HepG2 (cell line): ENCODE data around the gene PIEZO2. TPM values are rescaled to one million over a fixed set of nuclear protein-coding genes. Genes with fewer than 3 reads are reported as not detected.

Experiments
- ATRX ChIP-seq: sonication (generic); formaldehyde crosslinking; IDR thresholded peaks from 2 replicates; pipeline ENCODE4 v1.4.0; 2020; ENCODE audit warnings: missing genetic modification reagents, borderline replicate concordance
- CHCHD3 ChIP-seq: sonication (generic); formaldehyde crosslinking; IDR thresholded peaks from 2 replicates; pipeline ENCODE4 v1.8.0; 2022; ENCODE audit warnings: mild to moderate bottlenecking, missing genetic modification reagents, moderate library complexity
- DNMT1 ChIP-seq: sonication (generic); formaldehyde crosslinking; IDR thresholded peaks from 2 replicates; pipeline ENCODE4 v1.5.1; 2020; ENCODE audit warnings: mild to moderate bottlenecking, missing genetic modification reagents
- HNRNPUL1 ChIP-seq: fragments of 200-400 bp; formaldehyde crosslinking; IDR thresholded peaks from 2 replicates; pipeline ENCODE4 v1.6.1; 2017; ENCODE audit warnings: low read depth, mild to moderate bottlenecking, low read length, moderate library complexity
- MATR3 ChIP-seq: sonication (generic); formaldehyde crosslinking; IDR thresholded peaks from 2 replicates; pipeline ENCODE4 v1.4.0; 2020; ENCODE audit warnings: missing genetic modification reagents
- MTA1 ChIP-seq: sonication (generic); formaldehyde crosslinking; IDR thresholded peaks from 2 replicates; pipeline ENCODE4 v1.4.0; 2020; ENCODE audit warnings: missing genetic modification reagents, mild to moderate bottlenecking, borderline replicate concordance
- SP4 ChIP-seq: sonication (generic); formaldehyde crosslinking; IDR thresholded peaks from 2 replicates; pipeline ENCODE4 v1.8.1; 2023; ENCODE audit warnings: mild to moderate bottlenecking, missing genetic modification reagents
- SRF ChIP-seq: IDR thresholded peaks from 2 replicates; pipeline ENCODE4 v1.6.1; 2011; ENCODE audit warnings: mild to moderate bottlenecking, low read depth, low read length, moderate library complexity
- TARDBP ChIP-seq: sonication (generic); formaldehyde crosslinking; IDR thresholded peaks from 2 replicates; pipeline ENCODE4 v1.8.0; 2022; ENCODE audit warnings: mild to moderate bottlenecking, missing genetic modification reagents
- THYN1 ChIP-seq: sonication (generic); formaldehyde crosslinking; IDR thresholded peaks from 2 replicates; pipeline ENCODE4 v1.8.1; 2023; ENCODE audit warnings: low read depth, mild to moderate bottlenecking, moderate library complexity, missing genetic modification reagents, borderline replicate concordance
- ZNF776 ChIP-seq: sonication (generic); formaldehyde crosslinking; IDR thresholded peaks from 2 replicates; pipeline ENCODE4 v1.4.0; 2020; ENCODE audit warnings: mild to moderate bottlenecking, missing genetic modification reagents
- polyA plus RNA-seq, 8 experiments: library from polyadenylated mRNA; depleted of rRNA in 3 of 8; stranded (reverse) in 7 of 8; unstranded in 1 of 8; fragments of >200 nt; fragmentation: Illumina TruSeq in 4 of 8; extraction: Trizol in 4 of 8; gene quantifications; 2 replicates each; pipeline versions ENCODE4 v1.2.1 to v1.2.3, GENCODE V29; 2011 to 2016; ENCODE audit warnings: low read depth in 4 of 8, missing spikeins in 1 of 8, mixed read lengths in 1 of 8; ENCODE audit not compliant: insufficient read depth in 1 of 8
- total RNA-seq, 5 experiments: library from RNA; depleted of rRNA; stranded (reverse); fragments of >200 nt; fragmentation: Illumina TruSeq; extraction: Trizol; gene quantifications; 2 replicates each; pipeline ENCODE4 v1.2.3, GENCODE V29; 2016; ENCODE audit warnings: low read depth in 1 of 5
- TF ChIP-seq, protein P1 (sequence below): sonication (generic); formaldehyde crosslinking; IDR thresholded peaks from 2 replicates; pipeline ENCODE4 v1.4.0; 2020; ENCODE audit warnings: mild to moderate bottlenecking, missing genetic modification reagents
- TF ChIP-seq, protein P2 (sequence below): sonication (generic); formaldehyde crosslinking; IDR thresholded peaks from 2 replicates; pipeline ENCODE4 v1.4.0; 2020; ENCODE audit warnings: missing genetic modification reagents
- TF ChIP-seq, protein P3 (sequence below): sonication (generic); formaldehyde crosslinking; conservative IDR thresholded peaks from 2 replicates; pipeline ENCODE4 v1.8.0; 2022; ENCODE audit warnings: mild to moderate bottlenecking, moderate library complexity, missing genetic modification reagents
- TF ChIP-seq, protein P4 (sequence below): sonication (generic); formaldehyde crosslinking; IDR thresholded peaks from 2 replicates; pipeline ENCODE4 v1.4.0; 2020; ENCODE audit warnings: missing genetic modification reagents, borderline replicate concordance
- TF ChIP-seq, protein P5 (sequence below): sonication (generic); formaldehyde crosslinking; IDR thresholded peaks from 2 replicates; pipeline ENCODE4 v1.4.0; 2020; ENCODE audit warnings: missing genetic modification reagents

The PIEZO2 gene
- total and polyA plus RNA-seq, 2 of the 13 experiments (the other 11 are each of a cell fraction or from before 2014, with no cell fraction given) = 15.2 to 27.2 TPM

DNA sequence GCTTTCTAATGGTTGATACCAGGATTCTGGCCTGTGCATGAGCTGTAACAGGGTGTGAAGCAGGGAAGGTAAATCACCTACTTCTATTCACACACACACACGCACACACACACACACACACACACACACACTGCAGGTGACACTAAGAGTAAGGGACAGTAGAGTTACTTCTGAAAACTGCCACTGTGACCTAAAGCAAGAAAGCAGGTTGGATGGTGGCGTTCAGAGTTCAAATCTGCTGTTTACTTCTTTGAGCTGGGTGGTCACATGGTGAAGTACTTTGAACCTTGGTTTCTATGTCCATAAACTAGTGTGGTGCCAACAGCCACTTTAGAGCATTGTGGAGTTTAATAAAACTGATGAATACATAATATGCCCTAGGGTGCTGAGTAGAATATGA is 248.0 kb downstream of the PIEZO2 start (continued):
- TF ChIP-seq, protein P1, sequence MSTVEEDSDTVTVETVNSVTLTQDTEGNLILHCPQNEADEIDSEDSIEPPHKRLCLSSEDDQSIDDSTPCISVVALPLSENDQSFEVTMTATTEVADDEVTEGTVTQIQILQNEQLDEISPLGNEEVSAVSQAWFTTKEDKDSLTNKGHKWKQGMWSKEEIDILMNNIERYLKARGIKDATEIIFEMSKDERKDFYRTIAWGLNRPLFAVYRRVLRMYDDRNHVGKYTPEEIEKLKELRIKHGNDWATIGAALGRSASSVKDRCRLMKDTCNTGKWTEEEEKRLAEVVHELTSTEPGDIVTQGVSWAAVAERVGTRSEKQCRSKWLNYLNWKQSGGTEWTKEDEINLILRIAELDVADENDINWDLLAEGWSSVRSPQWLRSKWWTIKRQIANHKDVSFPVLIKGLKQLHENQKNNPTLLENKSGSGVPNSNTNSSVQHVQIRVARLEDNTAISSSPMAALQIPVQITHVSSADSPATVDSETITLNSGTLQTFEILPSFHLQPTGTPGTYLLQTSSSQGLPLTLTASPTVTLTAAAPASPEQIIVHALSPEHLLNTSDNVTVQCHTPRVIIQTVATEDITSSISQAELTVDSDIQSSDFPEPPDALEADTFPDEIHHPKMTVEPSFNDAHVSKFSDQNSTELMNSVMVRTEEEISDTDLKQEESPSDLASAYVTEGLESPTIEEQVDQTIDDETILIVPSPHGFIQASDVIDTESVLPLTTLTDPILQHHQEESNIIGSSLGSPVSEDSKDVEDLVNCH (CRISPR knock-in tag) = no peak
- TF ChIP-seq MTA1 (CRISPR knock-in tag) (no peak), THYN1 (CRISPR knock-in tag) (no peak), MATR3 (CRISPR knock-in tag) (no peak), SP4 (CRISPR knock-in tag) (no peak), TARDBP (CRISPR knock-in tag) (no peak; the same call in 1 of the 2 replicates), DNMT1 (no peak), ZNF776 (CRISPR knock-in tag) (no peak), SRF (no peak), HNRNPUL1 (no peak), CHCHD3 (CRISPR knock-in tag) (no peak), ATRX (CRISPR knock-in tag) (no peak)
- TF ChIP-seq, protein P2, sequence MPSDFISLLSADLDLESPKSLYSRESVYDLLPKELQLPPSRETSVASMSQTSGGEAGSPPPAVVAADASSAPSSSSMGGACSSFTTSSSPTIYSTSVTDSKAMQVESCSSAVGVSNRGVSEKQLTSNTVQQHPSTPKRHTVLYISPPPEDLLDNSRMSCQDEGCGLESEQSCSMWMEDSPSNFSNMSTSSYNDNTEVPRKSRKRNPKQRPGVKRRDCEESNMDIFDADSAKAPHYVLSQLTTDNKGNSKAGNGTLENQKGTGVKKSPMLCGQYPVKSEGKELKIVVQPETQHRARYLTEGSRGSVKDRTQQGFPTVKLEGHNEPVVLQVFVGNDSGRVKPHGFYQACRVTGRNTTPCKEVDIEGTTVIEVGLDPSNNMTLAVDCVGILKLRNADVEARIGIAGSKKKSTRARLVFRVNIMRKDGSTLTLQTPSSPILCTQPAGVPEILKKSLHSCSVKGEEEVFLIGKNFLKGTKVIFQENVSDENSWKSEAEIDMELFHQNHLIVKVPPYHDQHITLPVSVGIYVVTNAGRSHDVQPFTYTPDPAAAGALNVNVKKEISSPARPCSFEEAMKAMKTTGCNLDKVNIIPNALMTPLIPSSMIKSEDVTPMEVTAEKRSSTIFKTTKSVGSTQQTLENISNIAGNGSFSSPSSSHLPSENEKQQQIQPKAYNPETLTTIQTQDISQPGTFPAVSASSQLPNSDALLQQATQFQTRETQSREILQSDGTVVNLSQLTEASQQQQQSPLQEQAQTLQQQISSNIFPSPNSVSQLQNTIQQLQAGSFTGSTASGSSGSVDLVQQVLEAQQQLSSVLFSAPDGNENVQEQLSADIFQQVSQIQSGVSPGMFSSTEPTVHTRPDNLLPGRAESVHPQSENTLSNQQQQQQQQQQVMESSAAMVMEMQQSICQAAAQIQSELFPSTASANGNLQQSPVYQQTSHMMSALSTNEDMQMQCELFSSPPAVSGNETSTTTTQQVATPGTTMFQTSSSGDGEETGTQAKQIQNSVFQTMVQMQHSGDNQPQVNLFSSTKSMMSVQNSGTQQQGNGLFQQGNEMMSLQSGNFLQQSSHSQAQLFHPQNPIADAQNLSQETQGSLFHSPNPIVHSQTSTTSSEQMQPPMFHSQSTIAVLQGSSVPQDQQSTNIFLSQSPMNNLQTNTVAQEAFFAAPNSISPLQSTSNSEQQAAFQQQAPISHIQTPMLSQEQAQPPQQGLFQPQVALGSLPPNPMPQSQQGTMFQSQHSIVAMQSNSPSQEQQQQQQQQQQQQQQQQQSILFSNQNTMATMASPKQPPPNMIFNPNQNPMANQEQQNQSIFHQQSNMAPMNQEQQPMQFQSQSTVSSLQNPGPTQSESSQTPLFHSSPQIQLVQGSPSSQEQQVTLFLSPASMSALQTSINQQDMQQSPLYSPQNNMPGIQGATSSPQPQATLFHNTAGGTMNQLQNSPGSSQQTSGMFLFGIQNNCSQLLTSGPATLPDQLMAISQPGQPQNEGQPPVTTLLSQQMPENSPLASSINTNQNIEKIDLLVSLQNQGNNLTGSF (CRISPR knock-in tag) = no peak
- TF ChIP-seq, protein P3, sequence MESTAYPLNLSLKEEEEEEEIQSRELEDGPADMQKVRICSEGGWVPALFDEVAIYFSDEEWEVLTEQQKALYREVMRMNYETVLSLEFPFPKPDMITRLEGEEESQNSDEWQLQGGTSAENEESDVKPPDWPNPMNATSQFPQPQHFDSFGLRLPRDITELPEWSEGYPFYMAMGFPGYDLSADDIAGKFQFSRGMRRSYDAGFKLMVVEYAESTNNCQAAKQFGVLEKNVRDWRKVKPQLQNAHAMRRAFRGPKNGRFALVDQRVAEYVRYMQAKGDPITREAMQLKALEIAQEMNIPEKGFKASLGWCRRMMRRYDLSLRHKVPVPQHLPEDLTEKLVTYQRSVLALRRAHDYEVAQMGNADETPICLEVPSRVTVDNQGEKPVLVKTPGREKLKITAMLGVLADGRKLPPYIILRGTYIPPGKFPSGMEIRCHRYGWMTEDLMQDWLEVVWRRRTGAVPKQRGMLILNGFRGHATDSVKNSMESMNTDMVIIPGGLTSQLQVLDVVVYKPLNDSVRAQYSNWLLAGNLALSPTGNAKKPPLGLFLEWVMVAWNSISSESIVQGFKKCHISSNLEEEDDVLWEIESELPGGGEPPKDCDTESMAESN (CRISPR knock-in tag) = 0 out of 2 replicates have a peak, but pooled peaks have one; percentile 29
- TF ChIP-seq, protein P4, sequence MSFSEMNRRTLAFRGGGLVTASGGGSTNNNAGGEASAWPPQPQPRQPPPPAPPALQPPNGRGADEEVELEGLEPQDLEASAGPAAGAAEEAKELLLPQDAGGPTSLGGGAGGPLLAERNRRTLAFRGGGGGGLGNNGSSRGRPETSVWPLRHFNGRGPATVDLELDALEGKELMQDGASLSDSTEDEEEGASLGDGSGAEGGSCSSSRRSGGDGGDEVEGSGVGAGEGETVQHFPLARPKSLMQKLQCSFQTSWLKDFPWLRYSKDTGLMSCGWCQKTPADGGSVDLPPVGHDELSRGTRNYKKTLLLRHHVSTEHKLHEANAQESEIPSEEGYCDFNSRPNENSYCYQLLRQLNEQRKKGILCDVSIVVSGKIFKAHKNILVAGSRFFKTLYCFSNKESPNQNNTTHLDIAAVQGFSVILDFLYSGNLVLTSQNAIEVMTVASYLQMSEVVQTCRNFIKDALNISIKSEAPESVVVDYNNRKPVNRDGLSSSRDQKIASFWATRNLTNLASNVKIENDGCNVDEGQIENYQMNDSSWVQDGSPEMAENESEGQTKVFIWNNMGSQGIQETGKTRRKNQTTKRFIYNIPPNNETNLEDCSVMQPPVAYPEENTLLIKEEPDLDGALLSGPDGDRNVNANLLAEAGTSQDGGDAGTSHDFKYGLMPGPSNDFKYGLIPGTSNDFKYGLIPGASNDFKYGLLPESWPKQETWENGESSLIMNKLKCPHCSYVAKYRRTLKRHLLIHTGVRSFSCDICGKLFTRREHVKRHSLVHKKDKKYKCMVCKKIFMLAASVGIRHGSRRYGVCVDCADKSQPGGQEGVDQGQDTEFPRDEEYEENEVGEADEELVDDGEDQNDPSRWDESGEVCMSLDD (CRISPR knock-in tag) = no peak
- TF ChIP-seq, protein P5, sequence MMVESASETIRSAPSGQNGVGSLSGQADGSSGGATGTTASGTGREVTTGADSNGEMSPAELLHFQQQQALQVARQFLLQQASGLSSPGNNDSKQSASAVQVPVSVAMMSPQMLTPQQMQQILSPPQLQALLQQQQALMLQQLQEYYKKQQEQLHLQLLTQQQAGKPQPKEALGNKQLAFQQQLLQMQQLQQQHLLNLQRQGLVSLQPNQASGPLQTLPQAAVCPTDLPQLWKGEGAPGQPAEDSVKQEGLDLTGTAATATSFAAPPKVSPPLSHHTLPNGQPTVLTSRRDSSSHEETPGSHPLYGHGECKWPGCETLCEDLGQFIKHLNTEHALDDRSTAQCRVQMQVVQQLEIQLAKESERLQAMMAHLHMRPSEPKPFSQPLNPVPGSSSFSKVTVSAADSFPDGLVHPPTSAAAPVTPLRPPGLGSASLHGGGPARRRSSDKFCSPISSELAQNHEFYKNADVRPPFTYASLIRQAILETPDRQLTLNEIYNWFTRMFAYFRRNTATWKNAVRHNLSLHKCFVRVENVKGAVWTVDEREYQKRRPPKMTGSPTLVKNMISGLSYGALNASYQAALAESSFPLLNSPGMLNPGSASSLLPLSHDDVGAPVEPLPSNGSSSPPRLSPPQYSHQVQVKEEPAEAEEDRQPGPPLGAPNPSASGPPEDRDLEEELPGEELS (CRISPR knock-in tag) = peak; percentile 66
